ENCODE measurements around the gene SEL1L3.

- TF ChIP-seq CTCF (IDR thresholded peaks at IDR 0.05 in 2 of 3, conservative IDR thresholded peaks at IDR 0.05 in 1 of 3; ENCODE audit: insufficient read depth in 2 of 3, low read depth in 1 of 3, low read length in 3 of 3) (no peak), POLR2A (conservative IDR thresholded peaks at IDR 0.05) (no peak), ZFX (CRISPR knock-in tag; IDR thresholded peaks at IDR 0.05) (no peak), TGIF2 (CRISPR knock-in tag; IDR thresholded peaks at IDR 0.05) (no peak), POLR2AphosphoS5 (IDR thresholded peaks at IDR 0.05; ENCODE audit: control insufficient read depth, insufficient read depth, low read depth, low read length) (no peak), SAFB (IDR thresholded peaks at IDR 0.05; ENCODE audit: borderline replicate concordance, low read depth, low read length) (no peak), SIN3A (IDR thresholded peaks at IDR 0.05; ENCODE audit: borderline replicate concordance in 2 of 2, control insufficient read depth in 1 of 2, low read depth in 2 of 2, low read length in 2 of 2) (no peak), DNMT1 (IDR thresholded peaks at IDR 0.05) (no peak), BCL6 (CRISPR knock-in tag; IDR thresholded peaks at IDR 0.05) (no peak), FOSL1 (tag; conservative IDR thresholded peaks at IDR 0.05) (no peak)
- TF ChIP-seq, protein P1, sequence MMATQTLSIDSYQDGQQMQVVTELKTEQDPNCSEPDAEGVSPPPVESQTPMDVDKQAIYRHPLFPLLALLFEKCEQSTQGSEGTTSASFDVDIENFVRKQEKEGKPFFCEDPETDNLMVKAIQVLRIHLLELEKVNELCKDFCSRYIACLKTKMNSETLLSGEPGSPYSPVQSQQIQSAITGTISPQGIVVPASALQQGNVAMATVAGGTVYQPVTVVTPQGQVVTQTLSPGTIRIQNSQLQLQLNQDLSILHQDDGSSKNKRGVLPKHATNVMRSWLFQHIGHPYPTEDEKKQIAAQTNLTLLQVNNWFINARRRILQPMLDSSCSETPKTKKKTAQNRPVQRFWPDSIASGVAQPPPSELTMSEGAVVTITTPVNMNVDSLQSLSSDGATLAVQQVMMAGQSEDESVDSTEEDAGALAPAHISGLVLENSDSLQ (IDR thresholded peaks at IDR 0.05): no peak
- TF ChIP-seq, protein P2, sequence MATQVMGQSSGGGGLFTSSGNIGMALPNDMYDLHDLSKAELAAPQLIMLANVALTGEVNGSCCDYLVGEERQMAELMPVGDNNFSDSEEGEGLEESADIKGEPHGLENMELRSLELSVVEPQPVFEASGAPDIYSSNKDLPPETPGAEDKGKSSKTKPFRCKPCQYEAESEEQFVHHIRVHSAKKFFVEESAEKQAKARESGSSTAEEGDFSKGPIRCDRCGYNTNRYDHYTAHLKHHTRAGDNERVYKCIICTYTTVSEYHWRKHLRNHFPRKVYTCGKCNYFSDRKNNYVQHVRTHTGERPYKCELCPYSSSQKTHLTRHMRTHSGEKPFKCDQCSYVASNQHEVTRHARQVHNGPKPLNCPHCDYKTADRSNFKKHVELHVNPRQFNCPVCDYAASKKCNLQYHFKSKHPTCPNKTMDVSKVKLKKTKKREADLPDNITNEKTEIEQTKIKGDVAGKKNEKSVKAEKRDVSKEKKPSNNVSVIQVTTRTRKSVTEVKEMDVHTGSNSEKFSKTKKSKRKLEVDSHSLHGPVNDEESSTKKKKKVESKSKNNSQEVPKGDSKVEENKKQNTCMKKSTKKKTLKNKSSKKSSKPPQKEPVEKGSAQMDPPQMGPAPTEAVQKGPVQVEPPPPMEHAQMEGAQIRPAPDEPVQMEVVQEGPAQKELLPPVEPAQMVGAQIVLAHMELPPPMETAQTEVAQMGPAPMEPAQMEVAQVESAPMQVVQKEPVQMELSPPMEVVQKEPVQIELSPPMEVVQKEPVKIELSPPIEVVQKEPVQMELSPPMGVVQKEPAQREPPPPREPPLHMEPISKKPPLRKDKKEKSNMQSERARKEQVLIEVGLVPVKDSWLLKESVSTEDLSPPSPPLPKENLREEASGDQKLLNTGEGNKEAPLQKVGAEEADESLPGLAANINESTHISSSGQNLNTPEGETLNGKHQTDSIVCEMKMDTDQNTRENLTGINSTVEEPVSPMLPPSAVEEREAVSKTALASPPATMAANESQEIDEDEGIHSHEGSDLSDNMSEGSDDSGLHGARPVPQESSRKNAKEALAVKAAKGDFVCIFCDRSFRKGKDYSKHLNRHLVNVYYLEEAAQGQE (IDR thresholded peaks at IDR 0.05; ENCODE audit: borderline replicate concordance): no peak
- TF ChIP-seq, protein P2 (CRISPR knock-in tag; IDR thresholded peaks at IDR 0.05; ENCODE audit: low read depth): no peak
- TF ChIP-seq, protein P3, sequence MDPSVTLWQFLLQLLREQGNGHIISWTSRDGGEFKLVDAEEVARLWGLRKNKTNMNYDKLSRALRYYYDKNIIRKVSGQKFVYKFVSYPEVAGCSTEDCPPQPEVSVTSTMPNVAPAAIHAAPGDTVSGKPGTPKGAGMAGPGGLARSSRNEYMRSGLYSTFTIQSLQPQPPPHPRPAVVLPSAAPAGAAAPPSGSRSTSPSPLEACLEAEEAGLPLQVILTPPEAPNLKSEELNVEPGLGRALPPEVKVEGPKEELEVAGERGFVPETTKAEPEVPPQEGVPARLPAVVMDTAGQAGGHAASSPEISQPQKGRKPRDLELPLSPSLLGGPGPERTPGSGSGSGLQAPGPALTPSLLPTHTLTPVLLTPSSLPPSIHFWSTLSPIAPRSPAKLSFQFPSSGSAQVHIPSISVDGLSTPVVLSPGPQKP (CRISPR knock-in tag; IDR thresholded peaks at IDR 0.05): no peak
These were observed 51.5 kb downstream of the SEL1L3 start for GRCh38 chr4:25811374-25811690.
